Camera-type eye (tissue), 1 donor: ENCODE data around the gene C10orf67. TPM values are rescaled to one million over a fixed set of nuclear protein-coding genes. Genes with fewer than 3 reads are reported as not detected.

ENCODE experiments used
- total RNA-seq: library from RNA; depleted of rRNA; stranded (reverse); fragments of >200 nt; gene quantifications from one replicate; pipeline ENCODE4 v1.2.3, GENCODE V29; 2014

Gene C10orf67
- total RNA-seq, result 0.11 TPM

GRCh38 chr10:23344241-23344841 lies at the start of gene C10orf67:
TSS of gene C10orf67 (minus strand) at chr10:23344797. CDS start at chr10:23344774, 23 bp downstream.

GRCh38 chr10:23191764-23192711 lies 152.6 kb downstream of the C10orf67 start, which contains the start of gene PTF1A:
TSS of gene PTF1A (plus strand) at chr10:23192312. CDS start at chr10:23192531, 219 bp downstream.

Other genes with a start within 250 kb of the C10orf67 start
- gene MSRB2, start 249.2 kb downstream of the C10orf67 start, total RNA-seq, result 21.7 TPM
- gene PTF1A, start 152.5 kb downstream of the C10orf67 start, total RNA-seq, result 2.8 TPM
- gene OTUD1, start 94.3 kb upstream of the C10orf67 start, total RNA-seq, result 24.0 TPM